Lung (tissue), 12 donors: ENCODE measurements around the gene PCSK9. TPM values are rescaled to one million over a fixed set of nuclear protein-coding genes. Genes with fewer than 3 reads are reported as not detected.
A peak's percentile ranks its signal among the peaks of the same experiment; 100 is the strongest.

Source experiments
- ATAC-seq: fragments of 200-7000 bp; cut with Tn5 transposase; one replicate; pipeline ENCODE4 v1.9.1; 2020; ENCODE audit warnings: moderate number of reproducible peaks; ENCODE audit not compliant: insufficient read depth, low FRiP score
- DNase-seq, 3 donors: peaks; one replicate each; pipeline ENCODE4 v3.0.0-alpha.2; 2013 to 2017
- H3K27ac ChIP-seq, 2 donors: one replicate each; pipeline ENCODE4 v1.5.1; 2013; ENCODE audit warnings: mild to moderate bottlenecking in 2 of 2, moderate library complexity in 2 of 2, control low read depth in 1 of 2, inconsistent platforms in 1 of 2, low read depth in 1 of 2, low read length in 1 of 2
- H3K27me3 ChIP-seq, 3 donors: one replicate each; pipeline ENCODE4 v1.5.1; 2013; ENCODE audit warnings: low read length in 2 of 3; ENCODE audit not compliant: control insufficient read depth in 3 of 3, insufficient read depth in 3 of 3
- H3K36me3 ChIP-seq, 4 donors: one replicate each; pipeline ENCODE4 v1.5.1; 2013; ENCODE audit warnings: low read length in 4 of 4, mild to moderate bottlenecking in 1 of 4, moderate library complexity in 1 of 4; ENCODE audit not compliant: control insufficient read depth in 4 of 4, insufficient read depth in 4 of 4
- H3K4me1 ChIP-seq, 5 donors: one replicate each; pipeline ENCODE4 v1.5.1; 2013; ENCODE audit warnings: low read length in 5 of 5, mild to moderate bottlenecking in 2 of 5, moderate library complexity in 1 of 5; ENCODE audit not compliant: control insufficient read depth in 5 of 5, insufficient read depth in 5 of 5
- H3K4me3 ChIP-seq: one replicate; pipeline ENCODE4 v1.5.1; 2013; ENCODE audit warnings: mild to moderate bottlenecking, control low read depth, moderate library complexity
- H3K9ac ChIP-seq, 2 donors: one replicate each; pipeline ENCODE4 v1.5.1; 2013; ENCODE audit warnings: low read length in 2 of 2, control low read depth in 1 of 2; ENCODE audit not compliant: insufficient read depth in 1 of 2
- H3K9me3 ChIP-seq, 4 donors: one replicate each; pipeline ENCODE4 v1.5.1; 2013; ENCODE audit warnings: low read length in 3 of 4, mild to moderate bottlenecking in 1 of 4, moderate library complexity in 1 of 4; ENCODE audit not compliant: control insufficient read depth in 4 of 4, insufficient read depth in 3 of 4
- WGBS, 2 donors: extraction: QIAGEN DNeasy Blood & Tissue Kit; methylation state at CpG; one replicate each; pipeline ENCODE4 v1.1.7; 2013; 5-methylcytosine and 5-hydroxymethylcytosine counted together
- polyA plus RNA-seq, 2 donors: library from polyadenylated mRNA; stranded (reverse); fragments of 200-250 nt; gene quantifications; one replicate each; pipeline ENCODE4 v1.2.1, GENCODE V29; 2013
- total RNA-seq, 2 donors: library from RNA; depleted of rRNA in 1 of 2; stranded (reverse); fragments of >200 nt in 1 of 2; gene quantifications; one replicate each; pipeline ENCODE4 v1.2.1, GENCODE V29; 2014 to 2021
- TF ChIP-seq, protein P1 (sequence below): IDR thresholded peaks from 2 replicates; pipeline ENCODE4 v1.5.1; 2012; ENCODE audit warnings: mild to moderate bottlenecking; ENCODE audit errors: control extremely low read depth, extremely low read depth
- donor health status: control.
- donor health status: control.
- donor health status: Bipolar disorder and iron deficiency.
- donor health status: healthy.
- donor health status: DM: yes; HTN: yes; CAD: no.

Gene PCSK9
- total and polyA plus RNA-seq, 4 donors = 13.0 to 47.2 (median 21.0) TPM

DNA sequence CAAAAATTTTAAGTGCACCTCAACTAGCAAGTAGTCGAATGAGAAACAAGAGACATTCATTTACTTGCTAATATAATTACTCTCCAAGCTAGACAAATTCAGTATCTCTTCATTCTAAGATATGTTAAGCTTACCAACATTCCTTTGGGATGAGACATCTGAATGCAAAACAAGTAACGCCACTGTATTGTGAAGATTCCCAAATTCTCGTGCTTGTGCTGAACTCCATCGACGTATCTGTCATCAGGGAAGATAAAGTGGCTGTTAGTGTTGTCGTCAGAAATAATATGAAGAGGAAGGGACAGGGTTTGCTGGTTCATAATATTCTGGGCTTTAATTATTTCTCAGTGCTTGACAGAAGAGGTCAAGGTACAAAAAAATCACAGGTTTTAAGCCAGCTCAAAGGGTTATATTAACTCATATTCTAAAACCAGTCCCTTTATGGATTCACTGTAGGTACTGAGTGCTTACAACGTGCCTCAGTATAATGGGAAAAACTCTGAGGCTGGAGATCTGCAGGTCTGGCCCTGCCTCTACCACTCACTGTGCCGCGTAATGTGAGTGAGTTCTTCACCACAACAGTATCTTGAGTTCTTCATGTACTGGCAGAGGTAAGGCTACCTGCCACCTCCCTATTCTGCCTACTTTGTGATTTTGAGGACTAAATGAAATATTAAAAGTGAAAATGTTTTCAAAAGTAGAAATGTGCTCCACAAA is 42.0 kb downstream of the PCSK9 start:
- H3K36me3 ChIP-seq = peaks cover 37 to 56% (median 45%) of the 10 kb centered on the region in 4 donors
- H3K9ac ChIP-seq = no peak overlapping the region
- TF ChIP-seq, protein P1, sequence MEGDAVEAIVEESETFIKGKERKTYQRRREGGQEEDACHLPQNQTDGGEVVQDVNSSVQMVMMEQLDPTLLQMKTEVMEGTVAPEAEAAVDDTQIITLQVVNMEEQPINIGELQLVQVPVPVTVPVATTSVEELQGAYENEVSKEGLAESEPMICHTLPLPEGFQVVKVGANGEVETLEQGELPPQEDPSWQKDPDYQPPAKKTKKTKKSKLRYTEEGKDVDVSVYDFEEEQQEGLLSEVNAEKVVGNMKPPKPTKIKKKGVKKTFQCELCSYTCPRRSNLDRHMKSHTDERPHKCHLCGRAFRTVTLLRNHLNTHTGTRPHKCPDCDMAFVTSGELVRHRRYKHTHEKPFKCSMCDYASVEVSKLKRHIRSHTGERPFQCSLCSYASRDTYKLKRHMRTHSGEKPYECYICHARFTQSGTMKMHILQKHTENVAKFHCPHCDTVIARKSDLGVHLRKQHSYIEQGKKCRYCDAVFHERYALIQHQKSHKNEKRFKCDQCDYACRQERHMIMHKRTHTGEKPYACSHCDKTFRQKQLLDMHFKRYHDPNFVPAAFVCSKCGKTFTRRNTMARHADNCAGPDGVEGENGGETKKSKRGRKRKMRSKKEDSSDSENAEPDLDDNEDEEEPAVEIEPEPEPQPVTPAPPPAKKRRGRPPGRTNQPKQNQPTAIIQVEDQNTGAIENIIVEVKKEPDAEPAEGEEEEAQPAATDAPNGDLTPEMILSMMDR = no peak
- no peak overlapping the region for H3K27ac ChIP-seq
- no peaks in the 10 kb centered on the region for H3K27me3 ChIP-seq
- ATAC-seq = no peak
- no peaks in the 10 kb centered on the region for H3K9me3 ChIP-seq
- no peak for DNase-seq
- H3K4me1 ChIP-seq = peaks cover 0 to 4% (median 0%) of the 10 kb centered on the region in 5 donors
- H3K4me3 ChIP-seq = no peak overlapping the region
- 82 to 95% methylated on average over 9 of the region's 9 CpGs for WGBS, 2 donors

DNA sequence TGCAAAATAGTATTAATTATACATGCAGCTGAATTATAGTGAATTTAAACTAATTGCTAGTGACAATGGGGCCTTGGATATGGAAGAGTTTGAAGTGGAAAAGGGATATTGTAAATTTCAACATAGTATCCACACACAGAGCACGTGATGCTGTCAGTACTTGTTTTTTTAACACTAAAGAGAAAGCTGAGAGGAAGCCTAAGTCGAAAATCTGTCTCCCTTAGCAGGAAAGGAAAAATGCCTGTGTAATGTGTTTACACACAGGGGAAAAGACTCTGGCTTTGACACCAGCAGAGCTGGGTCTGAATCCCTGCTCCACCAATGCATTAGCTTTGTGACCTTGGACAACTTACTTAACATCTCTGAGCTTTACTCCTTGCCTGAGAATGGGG is 42.6 kb downstream of the PCSK9 start:
- no peak overlapping the region for H3K9ac ChIP-seq
- ATAC-seq (no peak), DNase-seq (no peak)
- H3K27ac ChIP-seq = no peak overlapping the region
- H3K4me1 ChIP-seq = peaks cover 0 to 4% (median 0%) of the 10 kb centered on the region in 5 donors
- peaks cover 35 to 51% (median 44%) of the 10 kb centered on the region in 4 donors for H3K36me3 ChIP-seq
- H3K27me3 ChIP-seq = no peaks in the 10 kb centered on the region
- no peaks in the 10 kb centered on the region for H3K9me3 ChIP-seq
- WGBS, 2 donors = 58 to 67% methylated on average over 2 of the region's 2 CpGs
- TF ChIP-seq, protein P1 = no peak
- no peak overlapping the region for H3K4me3 ChIP-seq

GRCh38 chr1:55084257-55084656 is 44.9 kb downstream of the PCSK9 start:
- H3K9ac ChIP-seq = no peak overlapping the region
- TF ChIP-seq, protein P1 = no peak
- H3K27ac ChIP-seq = no peak overlapping the region
- H3K36me3 ChIP-seq = peaks cover 47 to 60% (median 50%) of the 10 kb centered on the region in 4 donors
- 87 to 90% methylated on average over 7 of the region's 7 CpGs for WGBS, 2 donors
- H3K9me3 ChIP-seq = no peaks in the 10 kb centered on the region
- DNase-seq (peak in 2 of 3 donors; percentile 14 to 17), ATAC-seq (no peak)
- H3K27me3 ChIP-seq = no peaks in the 10 kb centered on the region
- H3K4me1 ChIP-seq = peaks cover 0 to 6% (median 0%) of the 10 kb centered on the region in 5 donors
- H3K4me3 ChIP-seq = no peak overlapping the region
